Measurements from ENCODE around the gene PARVB. TPM values are rescaled to one million over a fixed set of nuclear protein-coding genes. Genes with fewer than 3 reads are reported as not detected.

The PARVB gene
- total RNA-seq, 1 experiment from 2014 or later = 85.3 TPM

DNA sequence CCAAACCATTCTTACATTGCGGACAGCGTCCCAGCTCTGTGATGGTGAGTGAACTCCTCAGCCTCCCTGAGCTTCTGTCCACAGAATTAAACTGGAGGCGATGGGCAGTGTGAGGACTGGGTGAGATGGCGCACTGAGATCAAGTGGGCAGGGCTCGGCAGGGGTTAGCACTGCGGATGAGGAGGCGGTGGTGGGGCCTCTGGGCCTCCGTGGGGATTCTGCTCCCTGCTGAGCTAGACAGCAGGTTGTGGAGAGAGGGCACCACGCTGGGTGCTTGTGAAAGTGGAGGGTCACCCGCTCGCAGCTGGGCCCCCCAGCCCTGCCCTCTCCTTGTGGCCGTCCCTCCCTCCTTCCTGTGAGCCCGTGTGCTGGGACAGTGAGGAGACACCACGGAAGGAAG is 131.0 kb downstream of the PARVB start:
- H3K9me3 ChIP-seq (ENCODE audit: low read length) = no peaks in the 10 kb centered on the region

GRCh38 chr22:44157916-44158618 is 134.0 kb downstream of the PARVB start:
- intact Hi-C loops (cut with micrococcal nuclease) = no loop called here
- TF ChIP-seq EZH2phosphoT487 (IDR thresholded peaks at IDR 0.05; ENCODE audit: borderline replicate concordance, low read length) (no peak), EZH2 (IDR thresholded peaks at IDR 0.05; ENCODE audit: low read length, unreplicated experiment) (no peak), CTCF (conservative IDR thresholded peaks at IDR 0.05; ENCODE audit: low read depth, low read length) (no peak)
- no peaks in the 10 kb centered on the region for H4K20me1 ChIP-seq (ENCODE audit: low read length)
- POLR2A ChIA-PET (ENCODE audit: unreplicated experiment) = no interaction called here
- no peak overlapping the region for H3K4me3 ChIP-seq (ENCODE audit: low read length)
- H3K4me2 ChIP-seq (ENCODE audit: low read length) = no peak overlapping the region
- CTCF ChIA-PET = no interaction called here
- H3K4me1 ChIP-seq (ENCODE audit: insufficient read depth, low read length) = no peaks in the 10 kb centered on the region
- BruUV-seq (replicated peaks) = no TSS peak
- no peak for ATAC-seq
- no peaks in the 10 kb centered on the region for H3F3A ChIP-seq (ENCODE audit: low read length, unreplicated experiment)
- H3K9me3 ChIP-seq (ENCODE audit: low read length) = no peaks in the 10 kb centered on the region
- no peaks in the 10 kb centered on the region for H3K9me2 ChIP-seq (replicated peaks; ENCODE audit: low read length)
- no peaks in the 10 kb centered on the region for H3K27me3 ChIP-seq (ENCODE audit: low read length)
- H2AFZ ChIP-seq (ENCODE audit: low read length) = no peak overlapping the region
- H3K79me2 ChIP-seq (ENCODE audit: low read length) = no peaks in the 10 kb centered on the region
- H3K9ac ChIP-seq (ENCODE audit: low read length) = no peak overlapping the region
- H3K27ac ChIP-seq (ENCODE audit: low read length) = no peak overlapping the region
- H3K36me3 ChIP-seq (ENCODE audit: low read depth, low read length) = no peaks in the 10 kb centered on the region
- DNase-seq = no peak

More for the DNA sequence above, 131.0 kb downstream of the PARVB start:
- no peaks in the 10 kb centered on the region for H3K79me2 ChIP-seq (ENCODE audit: low read length)
- no peak overlapping the region for H3K9ac ChIP-seq (ENCODE audit: low read length)
- TF ChIP-seq CTCF (conservative IDR thresholded peaks at IDR 0.05; ENCODE audit: low read depth, low read length) (no peak), EZH2 (IDR thresholded peaks at IDR 0.05; ENCODE audit: low read length, unreplicated experiment) (no peak), EZH2phosphoT487 (IDR thresholded peaks at IDR 0.05; ENCODE audit: borderline replicate concordance, low read length) (no peak)
- ATAC-seq (no peak), DNase-seq (no peak)
- no peak overlapping the region for H3K4me2 ChIP-seq (ENCODE audit: low read length)
- no peak overlapping the region for H3K4me3 ChIP-seq (ENCODE audit: low read length)
- intact Hi-C loops (cut with micrococcal nuclease) = no loop called here
- H3K27ac ChIP-seq (ENCODE audit: low read length) = no peak overlapping the region
- POLR2A ChIA-PET (ENCODE audit: unreplicated experiment) = no interaction called here
- no peaks in the 10 kb centered on the region for H3K36me3 ChIP-seq (ENCODE audit: low read depth, low read length)
- H3K9me2 ChIP-seq (replicated peaks; ENCODE audit: low read length) = no peaks in the 10 kb centered on the region
- H2AFZ ChIP-seq (ENCODE audit: low read length) = no peak overlapping the region
- H3K4me1 ChIP-seq (ENCODE audit: insufficient read depth, low read length) = no peaks in the 10 kb centered on the region
- H3K27me3 ChIP-seq (ENCODE audit: low read length) = no peaks in the 10 kb centered on the region
- H4K20me1 ChIP-seq (ENCODE audit: low read length) = no peaks in the 10 kb centered on the region
- no TSS peak for BruUV-seq (replicated peaks)
- H3F3A ChIP-seq (ENCODE audit: low read length, unreplicated experiment) = no peaks in the 10 kb centered on the region
- CTCF ChIA-PET = no interaction called here

- H3K4me3 ChIP-seq (ENCODE audit: low read length) = no peak overlapping the region
Observed at GRCh38 chr22:44158816-44159215, 134.7 kb downstream of the PARVB start.

More at GRCh38 chr22:44158816-44159215, 134.7 kb downstream of the PARVB start:
- TF ChIP-seq CTCF (conservative IDR thresholded peaks at IDR 0.05; ENCODE audit: low read depth, low read length) (no peak), EZH2phosphoT487 (IDR thresholded peaks at IDR 0.05; ENCODE audit: borderline replicate concordance, low read length) (no peak)
- ChIA-PET CTCF (no interaction called here), POLR2A (ENCODE audit: unreplicated experiment) (no interaction called here)
- Histone ChIP-seq H3K4me1 (ENCODE audit: insufficient read depth, low read length) (no peaks in the 10 kb centered on the region), H3K79me2 (ENCODE audit: low read length) (no peaks in the 10 kb centered on the region), H3K9me3 (ENCODE audit: low read length) (no peaks in the 10 kb centered on the region), H3F3A (ENCODE audit: low read length, unreplicated experiment) (no peaks in the 10 kb centered on the region), H3K4me2 (ENCODE audit: low read length) (no peak overlapping the region), H3K36me3 (ENCODE audit: low read depth, low read length) (no peaks in the 10 kb centered on the region), H2AFZ (ENCODE audit: low read length) (no peak overlapping the region), H3K27me3 (ENCODE audit: low read length) (no peaks in the 10 kb centered on the region), H3K27ac (ENCODE audit: low read length) (no peak overlapping the region), H4K20me1 (ENCODE audit: low read length) (no peaks in the 10 kb centered on the region), H3K9ac (ENCODE audit: low read length) (no peak overlapping the region), H3K9me2 (replicated peaks; ENCODE audit: low read length) (no peaks in the 10 kb centered on the region)
- no TSS peak for BruUV-seq (replicated peaks)
- intact Hi-C loops (cut with micrococcal nuclease) = no loop called here
- ATAC-seq (no peak), DNase-seq (no peak)

All from PC-3 (cell line).